ENCODE results near the gene KCNMA1.

The KCNMA1 gene

GRCh38 chr10:77631241-77631640 lies 6.4 kb downstream of the KCNMA1 start:
- peaks cover 41% of the 10 kb centered on the region for H3K4me1 ChIP-seq (ENCODE audit: control insufficient read depth, insufficient read depth, low read length)
- no peaks in the 10 kb centered on the region for H3K9me3 ChIP-seq (ENCODE audit: control insufficient read depth in 2 of 2, low read length in 2 of 2)
- H3K36me3 ChIP-seq (ENCODE audit: control insufficient read depth in 2 of 2, insufficient read depth in 2 of 2, low read length in 2 of 2) = no peaks in the 10 kb centered on the region
- no peak overlapping the region for H3K9ac ChIP-seq (ENCODE audit: low read length in 2 of 2)
- H3K27me3 ChIP-seq (ENCODE audit: control insufficient read depth in 1 of 2, insufficient read depth in 2 of 2, low read length in 2 of 2) = peaks cover 0 to 2% of the 10 kb centered on the region in 2 donors
- H3K4me3 ChIP-seq (ENCODE audit: low read length in 2 of 2) = no peak overlapping the region
- peak overlapping the region; percentile 41 for H3K27ac ChIP-seq (ENCODE audit: low read length)

- H3K4me3 ChIP-seq (ENCODE audit: low read length in 2 of 2) = peak overlapping the region in 1 of 2 donors; percentile 40
Measured at GRCh38 chr10:77630507-77630848, 7.1 kb downstream of the KCNMA1 start.

GRCh38 chr10:77629775-77630506 lies 7.7 kb downstream of the KCNMA1 start:
- no peaks in the 10 kb centered on the region for H3K9me3 ChIP-seq (ENCODE audit: control insufficient read depth in 2 of 2, low read length in 2 of 2)
- no peaks in the 10 kb centered on the region for H3K27me3 ChIP-seq (ENCODE audit: control insufficient read depth in 1 of 2, insufficient read depth in 2 of 2, low read length in 2 of 2)
- peaks cover 37% of the 10 kb centered on the region for H3K4me1 ChIP-seq (ENCODE audit: control insufficient read depth, insufficient read depth, low read length)
- H3K4me3 ChIP-seq (ENCODE audit: low read length in 2 of 2) = peak overlapping the region in 1 of 2 donors; percentile 40
- no peak overlapping the region for H3K27ac ChIP-seq (ENCODE audit: low read length)
- H3K36me3 ChIP-seq (ENCODE audit: control insufficient read depth in 2 of 2, insufficient read depth in 2 of 2, low read length in 2 of 2) = no peaks in the 10 kb centered on the region
- no peak overlapping the region for H3K9ac ChIP-seq (ENCODE audit: low read length in 2 of 2)

More at GRCh38 chr10:77630507-77630848, 7.1 kb downstream of the KCNMA1 start:
- no peaks in the 10 kb centered on the region for H3K27me3 ChIP-seq (ENCODE audit: control insufficient read depth in 1 of 2, insufficient read depth in 2 of 2, low read length in 2 of 2)
- peaks cover 35% of the 10 kb centered on the region for H3K4me1 ChIP-seq (ENCODE audit: control insufficient read depth, insufficient read depth, low read length)
- no peak overlapping the region for H3K27ac ChIP-seq (ENCODE audit: low read length)
- no peak overlapping the region for H3K9ac ChIP-seq (ENCODE audit: low read length in 2 of 2)
- no peaks in the 10 kb centered on the region for H3K36me3 ChIP-seq (ENCODE audit: control insufficient read depth in 2 of 2, insufficient read depth in 2 of 2, low read length in 2 of 2)
- no peaks in the 10 kb centered on the region for H3K9me3 ChIP-seq (ENCODE audit: control insufficient read depth in 2 of 2, low read length in 2 of 2)

GRCh38 chr10:77628906-77629730 lies 8.5 kb downstream of the KCNMA1 start:
- no peak overlapping the region for H3K9ac ChIP-seq (ENCODE audit: low read length in 2 of 2)
- H3K4me1 ChIP-seq (ENCODE audit: control insufficient read depth, insufficient read depth, low read length) = peaks cover 37% of the 10 kb centered on the region
- H3K27ac ChIP-seq (ENCODE audit: low read length) = no peak overlapping the region
- H3K4me3 ChIP-seq (ENCODE audit: low read length in 2 of 2) = no peak overlapping the region
- H3K9me3 ChIP-seq (ENCODE audit: control insufficient read depth in 2 of 2, low read length in 2 of 2) = no peaks in the 10 kb centered on the region
- H3K36me3 ChIP-seq (ENCODE audit: control insufficient read depth in 2 of 2, insufficient read depth in 2 of 2, low read length in 2 of 2) = no peaks in the 10 kb centered on the region
- H3K27me3 ChIP-seq (ENCODE audit: control insufficient read depth in 1 of 2, insufficient read depth in 2 of 2, low read length in 2 of 2) = no peaks in the 10 kb centered on the region

- H3K27me3 ChIP-seq (ENCODE audit: control insufficient read depth in 1 of 2, insufficient read depth in 2 of 2, low read length in 2 of 2) = no peaks in the 10 kb centered on the region
- no peak overlapping the region for H3K4me3 ChIP-seq (ENCODE audit: low read length in 2 of 2)
- peaks cover 22% of the 10 kb centered on the region for H3K4me1 ChIP-seq (ENCODE audit: control insufficient read depth, insufficient read depth, low read length)
- peaks cover 0 to 2% of the 10 kb centered on the region in 2 donors for H3K36me3 ChIP-seq (ENCODE audit: control insufficient read depth in 2 of 2, insufficient read depth in 2 of 2, low read length in 2 of 2)
- no peak overlapping the region for H3K27ac ChIP-seq (ENCODE audit: low read length)
- H3K9me3 ChIP-seq (ENCODE audit: control insufficient read depth in 2 of 2, low read length in 2 of 2) = no peaks in the 10 kb centered on the region
- H3K9ac ChIP-seq (ENCODE audit: low read length in 2 of 2) = no peak overlapping the region
Measured at GRCh38 chr10:77626266-77626935, 11.2 kb downstream of the KCNMA1 start.

- Histone ChIP-seq H3K4me1 (ENCODE audit: control insufficient read depth, insufficient read depth, low read length) (peaks cover 18% of the 10 kb centered on the region), H3K36me3 (ENCODE audit: control insufficient read depth in 2 of 2, insufficient read depth in 2 of 2, low read length in 2 of 2) (peaks cover 0 to 2% of the 10 kb centered on the region in 2 donors), H3K27me3 (ENCODE audit: control insufficient read depth in 1 of 2, insufficient read depth in 2 of 2, low read length in 2 of 2) (no peaks in the 10 kb centered on the region), H3K4me3 (ENCODE audit: low read length in 2 of 2) (no peak overlapping the region), H3K9me3 (ENCODE audit: control insufficient read depth in 2 of 2, low read length in 2 of 2) (no peaks in the 10 kb centered on the region), H3K27ac (ENCODE audit: low read length) (no peak overlapping the region), H3K9ac (ENCODE audit: low read length in 2 of 2) (no peak overlapping the region)
Measured at GRCh38 chr10:77625379-77625778, 12.2 kb downstream of the KCNMA1 start.

GRCh38 chr10:77622889-77623291 lies 14.7 kb downstream of the KCNMA1 start:
- Histone ChIP-seq H3K4me3 (ENCODE audit: low read length in 2 of 2) (no peak overlapping the region), H3K4me1 (ENCODE audit: control insufficient read depth, insufficient read depth, low read length) (peaks cover 33% of the 10 kb centered on the region), H3K27ac (ENCODE audit: low read length) (no peak overlapping the region), H3K9ac (ENCODE audit: low read length in 2 of 2) (no peak overlapping the region), H3K9me3 (ENCODE audit: control insufficient read depth in 2 of 2, low read length in 2 of 2) (no peaks in the 10 kb centered on the region), H3K27me3 (ENCODE audit: control insufficient read depth in 1 of 2, insufficient read depth in 2 of 2, low read length in 2 of 2) (no peaks in the 10 kb centered on the region), H3K36me3 (ENCODE audit: control insufficient read depth in 2 of 2, insufficient read depth in 2 of 2, low read length in 2 of 2) (peaks cover 0 to 2% of the 10 kb centered on the region in 2 donors)

- peaks cover 0 to 2% of the 10 kb centered on the region in 2 donors for H3K36me3 ChIP-seq (ENCODE audit: control insufficient read depth in 2 of 2, insufficient read depth in 2 of 2, low read length in 2 of 2)
- H3K9me3 ChIP-seq (ENCODE audit: control insufficient read depth in 2 of 2, low read length in 2 of 2) = no peaks in the 10 kb centered on the region
- H3K27ac ChIP-seq (ENCODE audit: low read length) = no peak overlapping the region
- no peak overlapping the region for H3K9ac ChIP-seq (ENCODE audit: low read length in 2 of 2)
- no peak overlapping the region for H3K4me3 ChIP-seq (ENCODE audit: low read length in 2 of 2)
- peaks cover 45% of the 10 kb centered on the region for H3K4me1 ChIP-seq (ENCODE audit: control insufficient read depth, insufficient read depth, low read length)
- H3K27me3 ChIP-seq (ENCODE audit: control insufficient read depth in 1 of 2, insufficient read depth in 2 of 2, low read length in 2 of 2) = no peaks in the 10 kb centered on the region
Measured at GRCh38 chr10:77620731-77621130, 16.9 kb downstream of the KCNMA1 start.

- Histone ChIP-seq H3K4me3 (ENCODE audit: low read length in 2 of 2) (no peak overlapping the region), H3K27ac (ENCODE audit: low read length) (no peak overlapping the region), H3K9ac (ENCODE audit: low read length in 2 of 2) (no peak overlapping the region), H3K9me3 (ENCODE audit: control insufficient read depth in 2 of 2, low read length in 2 of 2) (no peaks in the 10 kb centered on the region), H3K27me3 (ENCODE audit: control insufficient read depth in 1 of 2, insufficient read depth in 2 of 2, low read length in 2 of 2) (no peaks in the 10 kb centered on the region), H3K36me3 (ENCODE audit: control insufficient read depth in 2 of 2, insufficient read depth in 2 of 2, low read length in 2 of 2) (peaks cover 0 to 2% of the 10 kb centered on the region in 2 donors), H3K4me1 (ENCODE audit: control insufficient read depth, insufficient read depth, low read length) (peaks cover 47% of the 10 kb centered on the region)
Measured at GRCh38 chr10:77619964-77620703, 17.5 kb downstream of the KCNMA1 start.

- H3K4me3 ChIP-seq (ENCODE audit: low read length in 2 of 2) = no peak overlapping the region
- H3K9me3 ChIP-seq (ENCODE audit: control insufficient read depth in 2 of 2, low read length in 2 of 2) = no peaks in the 10 kb centered on the region
- H3K4me1 ChIP-seq (ENCODE audit: control insufficient read depth, insufficient read depth, low read length) = peaks cover 59% of the 10 kb centered on the region
- no peaks in the 10 kb centered on the region for H3K27me3 ChIP-seq (ENCODE audit: control insufficient read depth in 1 of 2, insufficient read depth in 2 of 2, low read length in 2 of 2)
- no peak overlapping the region for H3K27ac ChIP-seq (ENCODE audit: low read length)
- no peak overlapping the region for H3K9ac ChIP-seq (ENCODE audit: low read length in 2 of 2)
- no peaks in the 10 kb centered on the region for H3K36me3 ChIP-seq (ENCODE audit: control insufficient read depth in 2 of 2, insufficient read depth in 2 of 2, low read length in 2 of 2)
Measured at GRCh38 chr10:77618117-77618516, 19.5 kb downstream of the KCNMA1 start.
